GM19099 (cell line): ENCODE data around the gene NEUROG3.

ENCODE experiments used
- POLR2A ChIP-seq: IDR thresholded peaks from 3 replicates; pipeline ENCODE4 v1.6.1; 2011; ENCODE audit warnings: low read depth; ENCODE audit not compliant: insufficient read length; ENCODE audit errors: extremely low read depth

The NEUROG3 gene, protein sequence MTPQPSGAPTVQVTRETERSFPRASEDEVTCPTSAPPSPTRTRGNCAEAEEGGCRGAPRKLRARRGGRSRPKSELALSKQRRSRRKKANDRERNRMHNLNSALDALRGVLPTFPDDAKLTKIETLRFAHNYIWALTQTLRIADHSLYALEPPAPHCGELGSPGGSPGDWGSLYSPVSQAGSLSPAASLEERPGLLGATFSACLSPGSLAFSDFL

DNA sequence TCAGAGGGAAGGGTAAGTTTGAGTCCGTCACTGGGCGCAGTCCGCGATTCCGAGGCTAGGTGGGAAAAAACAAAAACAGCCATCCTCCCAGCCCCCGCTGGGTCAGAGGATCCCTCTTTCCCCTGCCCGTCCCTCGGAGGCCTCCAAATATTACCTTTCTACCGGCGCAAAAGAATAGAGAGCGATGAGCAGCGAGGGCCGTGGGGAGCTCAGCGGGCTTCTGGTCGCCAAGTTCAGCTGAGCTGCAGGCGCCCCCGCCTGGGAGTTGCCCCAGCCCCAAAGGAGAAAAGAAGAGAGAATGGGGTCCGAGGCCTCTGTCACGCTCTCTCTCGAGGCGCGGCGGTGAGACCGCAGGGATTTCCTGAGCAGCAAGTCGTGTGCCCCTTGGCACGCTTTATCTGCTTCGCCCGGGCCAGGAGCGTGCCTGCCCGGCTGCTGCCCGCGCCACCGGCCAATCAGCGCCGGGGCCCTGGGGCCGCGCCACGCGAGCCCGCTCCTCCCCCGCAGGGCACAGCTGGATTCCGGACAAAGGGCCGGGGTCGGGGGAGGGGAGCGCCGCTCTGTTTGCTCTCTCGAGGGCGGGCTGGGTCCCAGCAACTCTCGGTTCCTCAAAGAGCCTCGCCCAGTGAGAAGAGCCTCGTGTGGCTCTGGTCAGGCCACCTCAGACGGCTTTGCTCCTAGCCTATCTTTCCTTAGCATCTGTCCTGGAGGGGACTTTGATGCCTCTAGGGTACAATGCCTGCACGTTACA, at the start of gene NEUROG3:
TSS of gene NEUROG3 (minus strand) at position 367 of the 751 bp plus-strand sequence. CDS start 379 bp downstream, outside the sequence.
- TF ChIP-seq POLR2A = no peak

DNA sequence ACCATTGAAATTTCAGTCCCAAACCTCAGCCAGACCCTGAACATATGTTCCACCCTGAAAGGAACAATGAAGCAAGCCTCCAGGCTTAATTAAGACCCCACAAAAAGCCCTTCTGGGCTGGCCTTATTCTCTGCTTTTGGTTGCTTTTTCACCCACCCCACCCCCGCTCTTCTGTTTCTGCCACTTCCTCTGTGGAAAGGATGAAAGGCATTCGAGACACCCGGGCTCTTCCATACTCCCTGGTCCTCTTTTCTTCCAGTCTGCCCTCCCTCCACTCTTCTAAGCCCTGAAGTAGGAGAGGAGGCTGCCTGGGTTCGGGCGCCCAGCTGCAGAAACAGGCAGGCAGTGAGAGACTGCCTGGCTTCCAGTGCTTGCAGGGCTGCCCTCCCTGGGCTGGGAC, 47.4 kb upstream of the NEUROG3 start:
- no peak for TF ChIP-seq POLR2A

GRCh38 chr10:69619626-69620025, 46.4 kb upstream of the NEUROG3 start:
- no peak for TF ChIP-seq POLR2A

DNA sequence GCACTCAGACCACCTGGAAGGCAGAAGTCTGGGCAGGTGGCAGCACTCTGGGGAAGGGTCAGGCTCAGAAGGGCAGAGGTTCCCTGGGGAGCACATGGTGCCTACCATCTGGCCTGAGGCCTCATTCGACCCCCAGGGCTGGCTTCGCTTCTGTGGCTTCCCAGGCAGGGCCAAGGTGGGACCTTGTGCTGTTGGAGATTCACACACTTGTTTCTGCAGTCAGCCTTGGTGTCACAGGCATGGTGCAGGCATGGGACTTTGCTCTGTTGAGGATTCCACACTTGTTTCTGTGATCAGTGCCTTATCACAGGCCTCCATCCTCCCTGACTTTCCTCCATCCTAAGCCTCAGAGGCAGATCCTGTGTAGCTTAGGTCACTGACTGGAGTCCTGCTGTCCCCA, 45.5 kb upstream of the NEUROG3 start:
- TF ChIP-seq POLR2A = no peak

- no peak for TF ChIP-seq POLR2A
Observed at GRCh38 chr10:69616358-69616757, 43.1 kb upstream of the NEUROG3 start.

- TF ChIP-seq POLR2A = no peak
Observed at GRCh38 chr10:69614130-69614529, 40.9 kb upstream of the NEUROG3 start.

DNA sequence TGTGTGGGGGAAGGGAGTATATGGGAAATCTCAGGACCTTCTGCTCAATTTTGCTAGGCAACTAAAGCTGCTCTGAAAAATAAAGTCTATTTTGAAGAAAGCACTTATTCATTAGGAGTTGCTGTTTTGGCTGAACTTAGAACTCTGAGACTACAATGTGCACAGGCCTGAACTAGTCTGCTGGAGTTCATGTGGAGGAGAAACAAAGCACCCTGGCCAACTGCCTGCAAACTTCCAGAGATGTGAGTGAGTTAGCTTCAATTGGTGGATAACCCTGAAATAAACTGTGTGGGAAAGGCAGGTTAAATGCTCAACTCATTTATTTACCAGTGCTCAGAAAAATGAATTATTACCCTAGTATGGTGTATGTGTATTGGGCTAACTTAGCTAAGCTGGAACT, 39.5 kb upstream of the NEUROG3 start:
- TF ChIP-seq POLR2A = no peak

GRCh38 chr10:69609077-69609476, 35.9 kb upstream of the NEUROG3 start:
- TF ChIP-seq POLR2A = no peak

DNA sequence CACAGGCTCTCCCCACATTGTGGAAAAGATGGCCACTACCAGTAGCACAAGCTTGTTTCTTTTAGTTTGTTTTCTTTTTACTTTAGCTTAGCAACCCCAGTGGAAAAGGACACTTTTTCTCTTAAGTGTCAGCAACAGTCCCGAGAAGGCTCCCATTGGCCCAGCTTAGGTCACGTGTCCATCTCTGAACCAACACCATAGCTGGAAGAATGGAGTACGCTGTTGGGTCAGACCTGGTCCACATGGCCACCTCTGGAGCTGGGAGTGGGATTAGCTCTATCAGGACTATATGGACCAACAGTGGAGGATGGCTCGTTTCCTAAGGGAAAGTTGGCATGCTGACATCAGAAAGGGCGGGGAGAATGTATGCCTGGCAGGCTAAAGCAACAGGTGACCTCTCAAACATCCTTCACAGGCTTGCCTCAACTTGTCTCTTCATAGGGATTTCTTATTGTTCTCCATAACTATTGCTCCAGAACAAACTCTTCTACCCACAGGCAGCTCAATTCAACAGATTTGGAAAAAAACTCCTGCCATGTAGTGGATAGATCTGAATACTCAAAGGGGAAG, 27.6 kb upstream of the NEUROG3 start:
- TF ChIP-seq POLR2A = no peak

GRCh38 chr10:69588358-69588757, 15.1 kb upstream of the NEUROG3 start:
- TF ChIP-seq POLR2A = no peak

- TF ChIP-seq POLR2A = no peak
Observed at GRCh38 chr10:69584624-69585023, 11.4 kb upstream of the NEUROG3 start.

- TF ChIP-seq POLR2A = no peak
Observed at GRCh38 chr10:69583106-69583505, 9.9 kb upstream of the NEUROG3 start.

DNA sequence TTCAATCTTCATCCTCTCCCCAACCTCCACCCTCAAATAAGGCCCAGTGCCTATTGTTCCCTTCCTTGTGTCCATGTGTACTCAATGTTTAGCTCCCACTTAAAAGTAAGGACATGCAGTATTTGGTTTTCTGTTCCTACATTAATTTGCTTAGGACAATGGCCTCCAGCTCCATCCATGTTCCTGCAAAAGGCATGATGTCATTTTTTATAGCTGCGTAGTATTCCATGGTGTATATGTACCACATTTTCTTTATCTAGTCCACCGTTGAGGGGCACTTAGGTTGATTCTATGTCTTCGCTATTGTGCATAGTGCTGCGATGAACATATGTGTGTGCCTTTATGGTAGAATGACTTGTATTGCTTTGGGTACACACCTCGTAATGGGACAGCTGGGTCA, 7.2 kb upstream of the NEUROG3 start:
- TF ChIP-seq POLR2A = no peak

DNA sequence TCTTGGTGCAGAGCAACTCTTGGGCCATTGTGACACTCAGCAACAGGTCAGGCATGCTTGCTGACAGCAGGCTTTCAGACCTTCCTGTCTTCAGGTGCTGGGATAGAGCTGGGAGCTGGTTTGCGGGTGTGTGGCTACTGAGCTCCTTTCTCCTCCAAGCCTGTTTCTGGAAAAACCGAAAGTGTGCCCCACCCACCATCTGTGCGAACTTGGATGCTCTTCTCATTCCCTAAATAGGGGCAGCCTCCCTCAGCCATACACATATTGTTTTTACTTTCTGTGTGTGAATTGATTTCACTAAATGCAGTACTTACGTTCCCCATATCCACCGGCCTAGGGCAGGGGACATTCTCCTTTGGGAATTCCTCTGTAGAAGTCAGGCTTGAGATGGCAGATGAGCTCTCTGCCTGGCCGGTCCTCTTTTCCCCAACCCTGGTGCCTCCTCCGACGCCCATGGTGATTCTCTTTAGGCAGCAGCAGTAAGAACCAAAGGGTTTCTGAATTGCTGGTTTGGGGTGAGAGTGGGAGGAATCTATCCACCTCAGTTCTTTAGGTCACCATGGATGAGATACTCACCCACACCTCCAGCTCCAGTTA, 6.3 kb upstream of the NEUROG3 start:
- no peak for TF ChIP-seq POLR2A

DNA sequence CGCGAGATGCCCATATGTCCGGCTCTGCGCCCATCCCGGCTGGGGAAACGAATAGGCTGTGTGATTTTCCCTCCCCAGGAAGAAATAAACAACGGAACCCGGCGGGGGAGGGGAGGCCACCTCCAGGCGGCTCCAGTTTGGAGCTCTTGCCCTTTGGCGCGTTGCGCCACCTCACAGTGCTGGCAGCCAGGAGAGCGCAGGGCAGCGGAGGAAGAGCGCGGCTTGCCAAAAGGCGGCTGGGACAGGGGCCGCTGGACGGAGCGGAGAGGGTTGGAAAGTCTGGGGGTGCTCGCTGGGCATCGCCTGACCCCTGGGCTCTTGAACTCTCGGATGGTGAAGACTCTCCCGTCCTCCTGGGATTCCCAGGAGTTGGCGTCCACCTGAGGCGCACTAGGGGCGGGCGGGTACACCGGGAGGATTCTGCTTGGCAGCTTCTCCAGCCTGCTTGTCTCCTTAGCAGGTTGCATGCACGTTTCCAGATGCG, 5.3 kb upstream of the NEUROG3 start:
- TF ChIP-seq POLR2A = no peak
